ENCODE data around the gene OSBPL6.

OSBPL6 gene

GRCh38 chr2:178211460-178211859, 17.1 kb downstream of the OSBPL6 start:
- Histone ChIP-seq H3K27ac (ENCODE audit: insufficient read depth, low read length, poor library complexity, severe bottlenecking) (no peak overlapping the region), H3K4me1 (ENCODE audit: control insufficient read depth, insufficient read depth, low read length, poor library complexity, severe bottlenecking) (no peaks in the 10 kb centered on the region), H3K27me3 (replicated peaks; ENCODE audit: control insufficient read depth, insufficient read depth, low read length, poor library complexity, severe bottlenecking) (peaks cover 4% of the 10 kb centered on the region)

GRCh38 chr2:178211943-178212342, 17.6 kb downstream of the OSBPL6 start:
- Histone ChIP-seq H3K4me3 (ENCODE audit: insufficient read depth, low read depth, low read length, poor library complexity, severe bottlenecking) (no peak overlapping the region), H3K9me3 (ENCODE audit: control insufficient read depth, low read length) (no peaks in the 10 kb centered on the region), H3K27me3 (replicated peaks; ENCODE audit: control insufficient read depth, insufficient read depth, low read length, poor library complexity, severe bottlenecking) (peaks cover 4% of the 10 kb centered on the region), H3K36me3 (ENCODE audit: control insufficient read depth, insufficient read depth, low read length) (no peaks in the 10 kb centered on the region), H3K27ac (ENCODE audit: insufficient read depth, low read length, poor library complexity, severe bottlenecking) (no peak overlapping the region), H3K4me1 (ENCODE audit: control insufficient read depth, insufficient read depth, low read length, poor library complexity, severe bottlenecking) (no peaks in the 10 kb centered on the region)
- no peak for DNase-seq

More at GRCh38 chr2:178211460-178211859, 17.1 kb downstream of the OSBPL6 start:
- no peak overlapping the region for H3K4me3 ChIP-seq (ENCODE audit: insufficient read depth, low read depth, low read length, poor library complexity, severe bottlenecking)
- no peaks in the 10 kb centered on the region for H3K9me3 ChIP-seq (ENCODE audit: control insufficient read depth, low read length)
- H3K36me3 ChIP-seq (ENCODE audit: control insufficient read depth, insufficient read depth, low read length) = no peaks in the 10 kb centered on the region
- DNase-seq = no peak

GRCh38 chr2:178213991-178214390, 19.7 kb downstream of the OSBPL6 start:
- Histone ChIP-seq H3K9me3 (ENCODE audit: control insufficient read depth, low read length) (no peaks in the 10 kb centered on the region), H3K27ac (ENCODE audit: insufficient read depth, low read length, poor library complexity, severe bottlenecking) (no peak overlapping the region), H3K27me3 (replicated peaks; ENCODE audit: control insufficient read depth, insufficient read depth, low read length, poor library complexity, severe bottlenecking) (peaks cover 4% of the 10 kb centered on the region), H3K36me3 (ENCODE audit: control insufficient read depth, insufficient read depth, low read length) (no peaks in the 10 kb centered on the region), H3K4me1 (ENCODE audit: control insufficient read depth, insufficient read depth, low read length, poor library complexity, severe bottlenecking) (no peaks in the 10 kb centered on the region), H3K4me3 (ENCODE audit: insufficient read depth, low read depth, low read length, poor library complexity, severe bottlenecking) (no peak overlapping the region)
- DNase-seq = no peak

GRCh38 chr2:178219247-178219646, 24.9 kb downstream of the OSBPL6 start:
- H3K27ac ChIP-seq (ENCODE audit: insufficient read depth, low read length, poor library complexity, severe bottlenecking) = no peak overlapping the region
- no peak for DNase-seq
- H3K4me3 ChIP-seq (ENCODE audit: insufficient read depth, low read depth, low read length, poor library complexity, severe bottlenecking) = no peak overlapping the region
- H3K36me3 ChIP-seq (ENCODE audit: control insufficient read depth, insufficient read depth, low read length) = no peaks in the 10 kb centered on the region
- no peaks in the 10 kb centered on the region for H3K9me3 ChIP-seq (ENCODE audit: control insufficient read depth, low read length)
- no peaks in the 10 kb centered on the region for H3K4me1 ChIP-seq (ENCODE audit: control insufficient read depth, insufficient read depth, low read length, poor library complexity, severe bottlenecking)
- no peaks in the 10 kb centered on the region for H3K27me3 ChIP-seq (replicated peaks; ENCODE audit: control insufficient read depth, insufficient read depth, low read length, poor library complexity, severe bottlenecking)

- Histone ChIP-seq H3K27me3 (replicated peaks; ENCODE audit: control insufficient read depth, insufficient read depth, low read length, poor library complexity, severe bottlenecking) (no peaks in the 10 kb centered on the region), H3K4me1 (ENCODE audit: control insufficient read depth, insufficient read depth, low read length, poor library complexity, severe bottlenecking) (no peaks in the 10 kb centered on the region), H3K36me3 (ENCODE audit: control insufficient read depth, insufficient read depth, low read length) (no peaks in the 10 kb centered on the region), H3K27ac (ENCODE audit: insufficient read depth, low read length, poor library complexity, severe bottlenecking) (no peak overlapping the region), H3K4me3 (ENCODE audit: insufficient read depth, low read depth, low read length, poor library complexity, severe bottlenecking) (no peak overlapping the region), H3K9me3 (ENCODE audit: control insufficient read depth, low read length) (no peaks in the 10 kb centered on the region)
- no peak for DNase-seq
These were observed 26.5 kb downstream of the OSBPL6 start for GRCh38 chr2:178220814-178221213.

- H3K36me3 ChIP-seq (ENCODE audit: control insufficient read depth, insufficient read depth, low read length) = no peaks in the 10 kb centered on the region
- H3K9me3 ChIP-seq (ENCODE audit: control insufficient read depth, low read length) = no peaks in the 10 kb centered on the region
- no peak overlapping the region for H3K4me3 ChIP-seq (ENCODE audit: insufficient read depth, low read depth, low read length, poor library complexity, severe bottlenecking)
- no peaks in the 10 kb centered on the region for H3K4me1 ChIP-seq (ENCODE audit: control insufficient read depth, insufficient read depth, low read length, poor library complexity, severe bottlenecking)
- DNase-seq = no peak
- H3K27ac ChIP-seq (ENCODE audit: insufficient read depth, low read length, poor library complexity, severe bottlenecking) = no peak overlapping the region
- no peaks in the 10 kb centered on the region for H3K27me3 ChIP-seq (replicated peaks; ENCODE audit: control insufficient read depth, insufficient read depth, low read length, poor library complexity, severe bottlenecking)
These were observed 27.2 kb downstream of the OSBPL6 start for GRCh38 chr2:178221556-178221955.

- DNase-seq = no peak
- Histone ChIP-seq H3K27ac (ENCODE audit: insufficient read depth, low read length, poor library complexity, severe bottlenecking) (no peak overlapping the region), H3K4me3 (ENCODE audit: insufficient read depth, low read depth, low read length, poor library complexity, severe bottlenecking) (no peak overlapping the region), H3K36me3 (ENCODE audit: control insufficient read depth, insufficient read depth, low read length) (no peaks in the 10 kb centered on the region), H3K4me1 (ENCODE audit: control insufficient read depth, insufficient read depth, low read length, poor library complexity, severe bottlenecking) (no peaks in the 10 kb centered on the region), H3K27me3 (replicated peaks; ENCODE audit: control insufficient read depth, insufficient read depth, low read length, poor library complexity, severe bottlenecking) (no peaks in the 10 kb centered on the region), H3K9me3 (ENCODE audit: control insufficient read depth, low read length) (no peaks in the 10 kb centered on the region)
These were observed 29.5 kb downstream of the OSBPL6 start for GRCh38 chr2:178223806-178224205.

- Histone ChIP-seq H3K36me3 (ENCODE audit: control insufficient read depth, insufficient read depth, low read length) (no peaks in the 10 kb centered on the region), H3K4me3 (ENCODE audit: insufficient read depth, low read depth, low read length, poor library complexity, severe bottlenecking) (no peak overlapping the region), H3K27me3 (replicated peaks; ENCODE audit: control insufficient read depth, insufficient read depth, low read length, poor library complexity, severe bottlenecking) (no peaks in the 10 kb centered on the region), H3K4me1 (ENCODE audit: control insufficient read depth, insufficient read depth, low read length, poor library complexity, severe bottlenecking) (no peaks in the 10 kb centered on the region), H3K9me3 (ENCODE audit: control insufficient read depth, low read length) (no peaks in the 10 kb centered on the region), H3K27ac (ENCODE audit: insufficient read depth, low read length, poor library complexity, severe bottlenecking) (no peak overlapping the region)
- DNase-seq = no peak
These were observed 30.9 kb downstream of the OSBPL6 start for GRCh38 chr2:178225006-178225805.

- no peaks in the 10 kb centered on the region for H3K4me1 ChIP-seq (ENCODE audit: control insufficient read depth, insufficient read depth, low read length, poor library complexity, severe bottlenecking)
- no peaks in the 10 kb centered on the region for H3K27me3 ChIP-seq (replicated peaks; ENCODE audit: control insufficient read depth, insufficient read depth, low read length, poor library complexity, severe bottlenecking)
- no peaks in the 10 kb centered on the region for H3K9me3 ChIP-seq (ENCODE audit: control insufficient read depth, low read length)
- no peak overlapping the region for H3K4me3 ChIP-seq (ENCODE audit: insufficient read depth, low read depth, low read length, poor library complexity, severe bottlenecking)
- no peak overlapping the region for H3K27ac ChIP-seq (ENCODE audit: insufficient read depth, low read length, poor library complexity, severe bottlenecking)
- DNase-seq = no peak
- no peaks in the 10 kb centered on the region for H3K36me3 ChIP-seq (ENCODE audit: control insufficient read depth, insufficient read depth, low read length)
These were observed 32.9 kb downstream of the OSBPL6 start for GRCh38 chr2:178227187-178227586.

- Histone ChIP-seq H3K9me3 (ENCODE audit: control insufficient read depth, low read length) (no peaks in the 10 kb centered on the region), H3K4me1 (ENCODE audit: control insufficient read depth, insufficient read depth, low read length, poor library complexity, severe bottlenecking) (no peaks in the 10 kb centered on the region), H3K27ac (ENCODE audit: insufficient read depth, low read length, poor library complexity, severe bottlenecking) (no peak overlapping the region), H3K27me3 (replicated peaks; ENCODE audit: control insufficient read depth, insufficient read depth, low read length, poor library complexity, severe bottlenecking) (no peaks in the 10 kb centered on the region), H3K36me3 (ENCODE audit: control insufficient read depth, insufficient read depth, low read length) (no peaks in the 10 kb centered on the region), H3K4me3 (ENCODE audit: insufficient read depth, low read depth, low read length, poor library complexity, severe bottlenecking) (no peak overlapping the region)
- no peak for DNase-seq
These were observed 35.6 kb downstream of the OSBPL6 start for GRCh38 chr2:178229927-178230326.

Data from effector memory CD4-positive, alpha-beta T cell (primary cell).